ENCODE results near the gene TTC6.

DNA sequence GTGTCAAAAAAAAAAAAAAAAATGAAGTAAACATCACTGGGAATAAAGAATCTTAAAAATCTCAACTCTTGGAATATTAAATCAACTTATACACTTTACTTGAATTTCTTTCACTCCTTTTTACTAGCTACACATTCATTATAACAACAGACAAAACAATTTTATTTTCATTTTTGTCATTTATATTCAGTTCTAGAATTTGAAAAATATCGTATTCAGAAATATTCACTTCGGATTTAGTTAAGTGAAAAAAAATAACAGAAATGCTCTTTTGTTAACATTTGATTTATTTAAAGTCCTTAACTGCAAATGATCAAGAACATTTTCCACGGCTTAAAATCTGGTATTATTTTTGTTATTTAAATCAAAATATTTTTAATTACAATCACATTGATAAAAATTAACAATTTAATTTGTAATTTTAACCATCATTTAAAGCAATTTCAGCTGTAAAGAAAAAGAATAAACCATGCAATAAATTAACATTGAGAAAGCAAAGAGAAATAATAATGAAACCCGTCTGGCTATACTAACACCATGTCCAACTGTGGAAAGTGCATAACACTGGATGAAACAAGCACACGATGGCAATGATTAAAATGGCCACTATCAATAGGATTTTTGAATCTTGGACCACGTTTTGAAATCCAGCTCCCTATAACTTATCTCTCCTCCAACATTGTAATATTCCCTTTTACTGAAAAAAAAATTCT lies 5.6 kb upstream of the TTC6 start:
- TF ChIP-seq, protein P1, sequence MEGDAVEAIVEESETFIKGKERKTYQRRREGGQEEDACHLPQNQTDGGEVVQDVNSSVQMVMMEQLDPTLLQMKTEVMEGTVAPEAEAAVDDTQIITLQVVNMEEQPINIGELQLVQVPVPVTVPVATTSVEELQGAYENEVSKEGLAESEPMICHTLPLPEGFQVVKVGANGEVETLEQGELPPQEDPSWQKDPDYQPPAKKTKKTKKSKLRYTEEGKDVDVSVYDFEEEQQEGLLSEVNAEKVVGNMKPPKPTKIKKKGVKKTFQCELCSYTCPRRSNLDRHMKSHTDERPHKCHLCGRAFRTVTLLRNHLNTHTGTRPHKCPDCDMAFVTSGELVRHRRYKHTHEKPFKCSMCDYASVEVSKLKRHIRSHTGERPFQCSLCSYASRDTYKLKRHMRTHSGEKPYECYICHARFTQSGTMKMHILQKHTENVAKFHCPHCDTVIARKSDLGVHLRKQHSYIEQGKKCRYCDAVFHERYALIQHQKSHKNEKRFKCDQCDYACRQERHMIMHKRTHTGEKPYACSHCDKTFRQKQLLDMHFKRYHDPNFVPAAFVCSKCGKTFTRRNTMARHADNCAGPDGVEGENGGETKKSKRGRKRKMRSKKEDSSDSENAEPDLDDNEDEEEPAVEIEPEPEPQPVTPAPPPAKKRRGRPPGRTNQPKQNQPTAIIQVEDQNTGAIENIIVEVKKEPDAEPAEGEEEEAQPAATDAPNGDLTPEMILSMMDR (IDR thresholded peaks at IDR 0.05) = no peak
- no peak for TF ChIP-seq POLR2A (IDR thresholded peaks at IDR 0.05)
